Mucosa of descending colon (tissue), 3 donors: ENCODE results near the gene COX20. TPM values are rescaled to one million over a fixed set of nuclear protein-coding genes. Genes with fewer than 3 reads are reported as not detected.

Experiments used
- ATAC-seq: fragments of 200-7000 bp; cut with Tn5 transposase; one replicate; pipeline ENCODE4 v1.9.1; 2020; ENCODE audit warnings: mild to moderate bottlenecking, moderate library complexity
- DNase-seq, 3 donors: peaks; one replicate each; pipeline ENCODE4 v3.0.0-alpha.2; 2020
- H3K36me3 ChIP-seq: fragments of 200-600 bp; one replicate; pipeline ENCODE4 v1.8.0; 2021; ENCODE audit warnings: low read depth, mild to moderate bottlenecking
- H3K4me1 ChIP-seq: fragments of 200-600 bp; one replicate; pipeline ENCODE4 v1.8.0; 2021; ENCODE audit warnings: low read depth, mild to moderate bottlenecking
- H3K4me3 ChIP-seq: fragments of 200-600 bp; one replicate; pipeline ENCODE4 v1.8.0; 2021; ENCODE audit warnings: mild to moderate bottlenecking
- H3K9me3 ChIP-seq: fragments of 200-600 bp; one replicate; pipeline ENCODE4 v1.8.0; 2021; ENCODE audit warnings: mild to moderate bottlenecking
- CTCF ChIP-seq: fragments of 200-600 bp; IDR thresholded peaks from one replicate; pipeline ENCODE4 v1.8.0; 2022; ENCODE audit warnings: antibody characterized with exemption, mild to moderate bottlenecking
- intact Hi-C, 2 donors: fragments of 100-400 bp; cut with DNase I in 1 of 2; cut with micrococcal nuclease in 1 of 2; formaldehyde crosslinking; loops; one replicate each; pipeline versions ENCODE4 v1.11.0 to v1.11.1; 2022; cut with DNase I, micrococcal nuclease
- total RNA-seq, 3 donors: library from RNA; stranded (reverse); fragmentation: NEBNext Ultra II Directional in 2 of 3; extraction: Animal tissue kit (Norgen Biotek cat#: 25700) in 2 of 3; gene quantifications; one replicate each; pipeline versions ENCODE4 v1.2.1 to v1.2.4, GENCODE V29; 2021 to 2023
- donor health status: DM: no; HTN: no; CAD: no; lungs with moderate emphysema.
- donor health status: DM: no; HTN: no; CAD: no.
- donor health status: DM: no; HTN: yes; CAD: no.

Gene COX20
- total RNA-seq, 3 donors from 2014 or later, result 18.9 to 37.7 (median 32.3) TPM

GRCh38 chr1:244865820-244866219 lies 30.4 kb downstream of the COX20 start:
- Histone ChIP-seq H3K36me3 (no peaks in the 10 kb centered on the region), H3K4me3 (no peak overlapping the region), H3K9me3 (no peaks in the 10 kb centered on the region), H3K4me1 (peaks cover 16% of the 10 kb centered on the region)
- no peak for TF ChIP-seq CTCF
- DNase-seq, result no peak
- intact Hi-C loops, result loop anchor here in 1 of 2 donors (10.0 kb wide), 2 partner anchors 109 to 179 kb away; no protein-coding TSS in a partner anchor
- ATAC-seq, result no peak

GRCh38 chr1:244866355-244866754 lies 30.9 kb downstream of the COX20 start:
- H3K4me1 ChIP-seq, result peaks cover 11% of the 10 kb centered on the region
- no peaks in the 10 kb centered on the region for H3K36me3 ChIP-seq
- no peaks in the 10 kb centered on the region for H3K9me3 ChIP-seq
- no peak overlapping the region for H3K4me3 ChIP-seq
- intact Hi-C loops, result loop anchor here in 1 of 2 donors (10.0 kb wide), 2 partner anchors 108 to 178 kb away; no protein-coding TSS in a partner anchor
- ATAC-seq (no peak), DNase-seq (no peak)
- no peak for TF ChIP-seq CTCF

- H3K36me3 ChIP-seq, result no peaks in the 10 kb centered on the region
- peaks cover 4% of the 10 kb centered on the region for H3K4me1 ChIP-seq
- no peaks in the 10 kb centered on the region for H3K9me3 ChIP-seq
- no peak for DNase-seq
- no peak for ATAC-seq
- H3K4me3 ChIP-seq, result no peak overlapping the region
- intact Hi-C loops, result loop anchor here in 1 of 2 donors (10.0 kb wide), 2 partner anchors 106 to 176 kb away; no protein-coding TSS in a partner anchor
- TF ChIP-seq CTCF, result no peak
Observed at GRCh38 chr1:244868484-244869363, 33.3 kb downstream of the COX20 start.

- intact Hi-C loops, result loop anchor here in 1 of 2 donors (10.0 kb wide), 2 partner anchors 105 to 175 kb away; no protein-coding TSS in a partner anchor
Observed at GRCh38 chr1:244869364-244869827, 33.9 kb downstream of the COX20 start.

GRCh38 chr1:244869950-244870349 lies 34.5 kb downstream of the COX20 start:
- Histone ChIP-seq H3K9me3 (no peaks in the 10 kb centered on the region), H3K4me1 (peaks cover 4% of the 10 kb centered on the region), H3K36me3 (no peaks in the 10 kb centered on the region), H3K4me3 (no peak overlapping the region)
- intact Hi-C loops, result loop anchor here in 1 of 2 donors (10.0 kb wide), 2 partner anchors 105 to 175 kb away; no protein-coding TSS in a partner anchor
- TF ChIP-seq CTCF, result no peak
- DNase-seq (no peak), ATAC-seq (no peak)

More at GRCh38 chr1:244869364-244869827, 33.9 kb downstream of the COX20 start:
- no peak for TF ChIP-seq CTCF
- ATAC-seq, result no peak
- DNase-seq, result no peak
- H3K36me3 ChIP-seq, result no peaks in the 10 kb centered on the region
- no peaks in the 10 kb centered on the region for H3K9me3 ChIP-seq
- H3K4me1 ChIP-seq, result peaks cover 4% of the 10 kb centered on the region
- H3K4me3 ChIP-seq, result no peak overlapping the region
